ENCODE measurements around the gene TELO2. TPM values are rescaled to one million over a fixed set of nuclear protein-coding genes. Genes with fewer than 3 reads are reported as not detected.
"Not testable (repeated sequence)": the region's sequence is repeated elsewhere in the genome, so short reads cannot be mapped to it uniquely, and the experiment has no call there.

Gene TELO2
- total RNA-seq, 4 donors from 2014 or later, result 4.9 to 59.1 (median 39.0) TPM

DNA sequence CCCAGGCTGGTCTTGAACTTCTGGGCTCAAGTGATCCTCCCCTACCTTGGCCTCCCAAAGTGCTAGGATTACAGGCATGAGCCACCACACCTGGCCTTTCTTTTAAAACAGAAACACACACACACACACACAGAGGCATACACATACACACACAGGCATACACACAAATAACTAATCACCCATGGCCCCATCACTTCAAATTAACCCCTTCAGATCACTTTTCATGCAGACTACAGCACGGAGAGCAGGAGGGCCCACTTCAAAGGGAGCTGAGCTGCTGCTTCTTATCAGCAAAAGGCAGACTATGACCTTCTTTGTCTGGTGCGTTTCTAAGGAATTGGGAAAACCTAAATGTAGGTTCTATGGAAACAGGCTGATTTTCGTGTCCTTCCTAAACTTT is 20.2 kb upstream of the TELO2 start:
- Histone ChIP-seq H3K36me3 (no peaks in the 10 kb centered on the region), H3K4me1 (no peaks in the 10 kb centered on the region), H3K9me3 (no peaks in the 10 kb centered on the region), H3K4me3 (no peak overlapping the region), H3K27ac (no peak overlapping the region), H3K27me3 (no peaks in the 10 kb centered on the region)
- intact Hi-C loops (cut with DNase I; ENCODE audit: low total_unique reads), result no loop called here
- no peak for DNase-seq
- TF ChIP-seq, protein P1, sequence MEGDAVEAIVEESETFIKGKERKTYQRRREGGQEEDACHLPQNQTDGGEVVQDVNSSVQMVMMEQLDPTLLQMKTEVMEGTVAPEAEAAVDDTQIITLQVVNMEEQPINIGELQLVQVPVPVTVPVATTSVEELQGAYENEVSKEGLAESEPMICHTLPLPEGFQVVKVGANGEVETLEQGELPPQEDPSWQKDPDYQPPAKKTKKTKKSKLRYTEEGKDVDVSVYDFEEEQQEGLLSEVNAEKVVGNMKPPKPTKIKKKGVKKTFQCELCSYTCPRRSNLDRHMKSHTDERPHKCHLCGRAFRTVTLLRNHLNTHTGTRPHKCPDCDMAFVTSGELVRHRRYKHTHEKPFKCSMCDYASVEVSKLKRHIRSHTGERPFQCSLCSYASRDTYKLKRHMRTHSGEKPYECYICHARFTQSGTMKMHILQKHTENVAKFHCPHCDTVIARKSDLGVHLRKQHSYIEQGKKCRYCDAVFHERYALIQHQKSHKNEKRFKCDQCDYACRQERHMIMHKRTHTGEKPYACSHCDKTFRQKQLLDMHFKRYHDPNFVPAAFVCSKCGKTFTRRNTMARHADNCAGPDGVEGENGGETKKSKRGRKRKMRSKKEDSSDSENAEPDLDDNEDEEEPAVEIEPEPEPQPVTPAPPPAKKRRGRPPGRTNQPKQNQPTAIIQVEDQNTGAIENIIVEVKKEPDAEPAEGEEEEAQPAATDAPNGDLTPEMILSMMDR (IDR thresholded peaks at IDR 0.05), result no peak
- TF ChIP-seq POLR2A (IDR thresholded peaks at IDR 0.05), result no peak

DNA sequence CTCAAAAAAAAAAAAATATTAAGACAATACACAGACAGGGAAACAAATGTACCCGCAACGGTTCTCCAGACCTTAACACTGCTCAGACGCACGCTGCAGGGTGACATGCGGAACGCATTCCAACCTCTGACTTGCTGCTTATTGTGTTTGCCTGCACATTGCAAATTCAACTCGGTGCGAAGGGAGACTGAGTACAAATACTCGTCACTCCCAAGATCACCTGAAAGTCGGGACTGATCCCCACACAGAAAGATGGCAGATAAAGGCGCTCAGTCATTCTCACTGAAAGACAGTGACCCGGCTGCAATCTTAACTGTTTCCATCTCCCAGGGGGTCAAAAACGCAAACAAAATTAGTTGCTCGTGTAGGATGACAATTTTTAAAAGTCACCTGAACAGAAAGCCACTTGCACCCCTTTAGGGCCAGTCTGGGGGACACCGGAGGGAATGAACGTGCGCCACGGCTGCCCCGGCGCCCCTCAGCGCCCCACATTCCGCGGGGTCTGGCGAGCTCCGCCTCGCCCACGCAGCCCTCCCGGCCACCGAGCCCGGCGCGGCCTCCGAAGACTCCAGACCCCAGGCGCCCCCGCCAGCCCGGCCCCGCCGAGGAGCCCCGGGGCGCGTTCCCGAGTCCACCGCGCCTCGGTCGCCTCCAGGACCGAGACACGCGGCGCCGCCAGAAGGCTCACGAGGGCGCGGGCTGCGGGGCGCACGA is 18.9 kb upstream of the TELO2 start:
- Histone ChIP-seq H3K4me1 (no peaks in the 10 kb centered on the region), H3K36me3 (no peaks in the 10 kb centered on the region), H3K27me3 (no peaks in the 10 kb centered on the region), H3K4me3 (peak overlapping the region; percentile 59 to 84), H3K27ac (peak overlapping the region; percentile 80 to 89), H3K9me3 (no peaks in the 10 kb centered on the region)
- no peak for DNase-seq
- TF ChIP-seq POLR2A (IDR thresholded peaks at IDR 0.05), result no peak
- TF ChIP-seq, protein P1 (IDR thresholded peaks at IDR 0.05), result no peak
- intact Hi-C loops (cut with DNase I; ENCODE audit: low total_unique reads), result no loop called here

DNA sequence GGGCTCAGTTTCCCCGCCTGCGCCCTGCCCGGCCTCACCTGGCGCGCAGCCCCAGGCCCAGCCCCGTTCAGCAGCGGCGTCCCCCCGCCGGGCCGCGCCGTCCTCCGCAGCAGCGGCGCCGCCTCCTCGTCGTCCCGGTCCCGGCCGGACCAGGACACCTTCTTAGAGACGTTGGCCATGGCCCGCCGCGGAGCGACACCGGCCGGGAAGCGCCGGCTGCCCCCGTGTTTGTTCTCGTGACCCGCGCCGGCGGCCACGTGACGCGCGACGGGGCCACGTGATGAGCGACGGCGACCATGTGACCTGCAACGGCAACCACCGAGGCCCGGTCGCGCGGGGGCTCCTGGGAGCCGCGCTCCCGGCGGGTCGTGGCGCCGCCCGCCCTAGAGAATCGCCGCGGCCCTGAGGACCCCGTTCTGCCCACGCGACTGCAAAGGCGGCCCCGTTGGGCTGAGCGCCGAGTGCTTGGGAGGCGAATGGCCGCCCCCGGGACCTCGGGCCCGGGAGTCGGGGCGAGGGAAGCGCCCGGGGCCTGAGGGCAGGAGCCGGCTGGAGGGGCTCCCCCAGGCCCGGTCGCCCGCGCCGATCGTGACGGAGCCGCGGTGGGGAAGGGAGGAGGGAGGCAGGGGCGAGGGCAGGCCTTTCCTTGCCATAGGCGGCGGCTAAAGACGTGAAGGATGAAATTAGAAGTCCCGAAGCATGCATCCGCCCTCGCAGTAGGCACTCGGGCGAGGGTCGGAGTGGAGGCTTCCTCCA is 18.2 kb upstream of the TELO2 start, which contains the start of gene CLCN7:
CLCN7 (minus strand) TSS at position 233 of the 756 bp plus-strand sequence; CDS start at position 179, 54 bp downstream.
- Histone ChIP-seq H3K4me3 (peak within 1 kb of the TSS; percentile 59 to 84), H3K4me1 (no peaks in the 10 kb centered on the region), H3K36me3 (no peaks in the 10 kb centered on the region), H3K27me3 (no peaks in the 10 kb centered on the region), H3K9me3 (no peaks in the 10 kb centered on the region), H3K27ac (peak within 1 kb of the TSS; percentile 80 to 89)
- TF ChIP-seq, protein P1 (IDR thresholded peaks at IDR 0.05), result peak in 2 of 4 experiments; percentile 19 to 43
- peak; percentile 82 to 91 for TF ChIP-seq POLR2A (IDR thresholded peaks at IDR 0.05)
- intact Hi-C loops (cut with DNase I; ENCODE audit: low total_unique reads), result no loop called here
- peak; percentile 89 for DNase-seq

DNA sequence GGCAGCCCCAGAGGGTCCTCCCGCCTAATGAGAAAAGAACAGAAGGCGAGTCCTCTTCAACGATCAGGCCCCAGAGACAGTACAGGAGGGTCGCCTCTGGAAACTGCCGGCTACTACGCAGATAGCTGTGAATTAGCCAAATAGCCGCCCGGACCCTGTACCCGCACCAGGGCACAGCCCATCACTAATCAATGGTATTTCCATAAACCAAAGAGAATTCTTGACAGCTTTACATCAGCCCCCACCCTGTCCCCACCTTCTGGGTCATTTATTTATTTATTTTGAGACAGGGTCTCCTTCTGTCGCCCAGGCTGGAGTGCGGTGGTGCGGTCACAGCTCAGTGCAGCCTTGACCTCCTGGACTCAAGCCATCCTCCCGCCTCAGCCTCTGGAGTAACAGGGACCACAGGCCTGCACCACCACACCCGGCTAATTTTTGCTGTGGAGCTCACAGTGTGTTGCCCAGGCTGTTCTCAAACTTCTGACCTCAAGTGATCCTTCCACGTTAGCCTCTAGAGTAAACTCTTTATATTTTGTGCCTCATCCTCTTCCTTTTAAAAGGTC is 17.5 kb upstream of the TELO2 start:
- no peaks in the 10 kb centered on the region for H3K4me1 ChIP-seq
- no peaks in the 10 kb centered on the region for H3K9me3 ChIP-seq
- no peaks in the 10 kb centered on the region for H3K27me3 ChIP-seq
- H3K4me3 ChIP-seq, result peak overlapping the region; percentile 59 to 84
- intact Hi-C loops (cut with DNase I; ENCODE audit: low total_unique reads), result no loop called here
- H3K36me3 ChIP-seq, result no peaks in the 10 kb centered on the region
- TF ChIP-seq, protein P1 (IDR thresholded peaks at IDR 0.05), result no peak
- no peak for TF ChIP-seq POLR2A (IDR thresholded peaks at IDR 0.05)
- no peak for DNase-seq
- peak overlapping the region; percentile 80 to 89 for H3K27ac ChIP-seq

DNA sequence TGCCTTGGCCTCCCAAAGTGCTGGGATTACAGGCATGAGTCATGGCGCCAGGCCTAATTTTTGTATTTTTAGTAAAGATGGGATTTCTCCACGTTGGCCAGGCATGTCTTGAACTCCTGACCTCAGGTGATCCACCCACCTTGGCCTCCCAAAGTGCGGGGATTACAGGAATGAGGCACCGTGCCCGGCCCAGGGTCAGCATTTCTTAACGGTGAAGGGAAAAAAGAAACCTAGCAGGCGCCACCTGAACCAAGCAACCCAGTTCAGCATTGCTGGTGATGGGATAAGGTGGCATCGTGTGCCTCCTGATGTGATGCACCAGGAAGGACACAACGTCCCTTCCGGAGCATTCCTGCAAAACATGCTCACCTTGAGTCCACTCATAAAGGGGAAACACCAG is 16.1 kb upstream of the TELO2 start:
- Histone ChIP-seq H3K4me3 (no peak overlapping the region), H3K4me1 (no peaks in the 10 kb centered on the region), H3K27me3 (no peaks in the 10 kb centered on the region), H3K9me3 (no peaks in the 10 kb centered on the region), H3K36me3 (no peaks in the 10 kb centered on the region), H3K27ac (no peak overlapping the region)
- intact Hi-C loops (cut with DNase I; ENCODE audit: low total_unique reads), result no loop called here
- no peak for DNase-seq
- TF ChIP-seq, protein P1 (IDR thresholded peaks at IDR 0.05), result no peak
- TF ChIP-seq POLR2A (IDR thresholded peaks at IDR 0.05), result no peak

DNA sequence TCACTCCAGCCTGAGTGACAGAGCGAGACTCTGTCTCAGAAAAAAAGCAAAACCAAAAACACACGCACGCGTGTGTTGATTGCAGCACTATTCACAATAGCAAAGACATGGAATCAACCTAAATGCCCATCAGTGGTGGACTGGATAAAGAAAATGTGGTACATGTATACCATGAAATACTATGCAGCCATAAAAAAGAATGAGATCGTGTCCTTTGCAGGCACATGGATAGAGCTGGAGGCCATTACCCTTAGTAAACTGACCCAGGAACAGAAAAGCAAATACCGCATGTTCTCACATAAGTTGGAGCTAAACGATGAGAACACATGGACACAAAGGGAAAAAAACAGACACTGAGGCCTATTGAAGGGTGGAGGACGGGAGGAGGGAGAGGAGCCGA is 14.2 kb upstream of the TELO2 start:
- H3K9me3 ChIP-seq; H3K4me1 ChIP-seq; H3K36me3 ChIP-seq; H3K4me3 ChIP-seq; DNase-seq; intact Hi-C loops (cut with DNase I; ENCODE audit: low total_unique reads); H3K27ac ChIP-seq; H3K27me3 ChIP-seq: not testable (repeated sequence)

Measured in uterus (tissue), 4 donors.